IPS DF 6.9 (cell line): ENCODE results near the gene AQP3.
"Not testable (repeated sequence)": the region's sequence is repeated elsewhere in the genome, so short reads cannot be mapped to it uniquely, and the experiment has no call there.

ENCODE experiments used
- DNase-seq: peaks from one replicate; pipeline ENCODE4 v3.0.0-alpha.2; 2013; ENCODE audit warnings: low read depth, low spot score
- H3K27ac ChIP-seq: one replicate; pipeline ENCODE4 v1.5.1; 2013; ENCODE audit warnings: low read length, control low read depth
- H3K27me3 ChIP-seq: 2 replicates; pipeline ENCODE4 v1.6.1; 2013; ENCODE audit warnings: mild to moderate bottlenecking, low read length; ENCODE audit not compliant: control insufficient read depth, insufficient read depth
- H3K36me3 ChIP-seq: 2 replicates; pipeline ENCODE4 v1.6.1; 2013; ENCODE audit warnings: low read length; ENCODE audit not compliant: control insufficient read depth, insufficient read depth
- H3K4me1 ChIP-seq: 2 replicates; pipeline ENCODE4 v1.6.1; 2013; ENCODE audit warnings: low read length; ENCODE audit not compliant: control insufficient read depth, insufficient read depth
- H3K4me3 ChIP-seq: 2 replicates; pipeline ENCODE4 v1.5.1; 2013; ENCODE audit warnings: mild to moderate bottlenecking, low read length
- H3K9me3 ChIP-seq: 2 replicates; pipeline ENCODE4 v1.6.1; 2013; ENCODE audit warnings: low read length, inconsistent platforms; ENCODE audit not compliant: control insufficient read depth, insufficient read depth
- WGBS: extraction: QIAGEN DNeasy Blood & Tissue Kit; methylation state at CpG from one replicate; pipeline ENCODE4 v1.1.7; 2013; ENCODE audit warnings: mixed read lengths, missing lambda C conversion rate; ENCODE audit not compliant: insufficient read length, insufficient coverage; 5-methylcytosine and 5-hydroxymethylcytosine counted together

AQP3 gene

DNA sequence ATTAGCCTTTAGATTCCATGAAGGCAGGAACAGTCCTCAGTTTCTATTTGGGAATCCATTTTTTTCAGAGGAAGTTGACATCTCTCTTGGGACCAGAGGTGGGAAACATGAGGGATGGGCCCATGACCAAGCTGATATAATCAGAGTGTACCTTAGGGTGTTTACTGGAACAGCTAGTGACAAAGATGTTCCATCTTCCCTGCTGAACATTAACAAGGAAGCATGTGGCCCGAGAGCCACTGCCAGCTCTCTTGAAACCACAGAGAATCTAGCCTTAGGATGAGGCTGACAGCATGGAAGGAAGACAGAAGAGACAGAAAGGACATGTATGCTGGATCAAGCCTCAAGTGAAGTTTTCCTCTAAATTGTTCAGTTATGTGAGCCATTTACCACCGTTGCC lies 16.0 kb downstream of the AQP3 start:
- WGBS, result no CpG with 5 or more reads among the region's 2 CpGs
- H3K9me3 ChIP-seq, result no peaks in the 10 kb centered on the region
- no peaks in the 10 kb centered on the region for H3K36me3 ChIP-seq
- no peaks in the 10 kb centered on the region for H3K27me3 ChIP-seq
- peaks cover 2% of the 10 kb centered on the region; the same call in 1 of the 2 replicates for H3K4me1 ChIP-seq
- H3K4me3 ChIP-seq, result no peak overlapping the region
- no peak for DNase-seq
- no peak overlapping the region for H3K27ac ChIP-seq

DNA sequence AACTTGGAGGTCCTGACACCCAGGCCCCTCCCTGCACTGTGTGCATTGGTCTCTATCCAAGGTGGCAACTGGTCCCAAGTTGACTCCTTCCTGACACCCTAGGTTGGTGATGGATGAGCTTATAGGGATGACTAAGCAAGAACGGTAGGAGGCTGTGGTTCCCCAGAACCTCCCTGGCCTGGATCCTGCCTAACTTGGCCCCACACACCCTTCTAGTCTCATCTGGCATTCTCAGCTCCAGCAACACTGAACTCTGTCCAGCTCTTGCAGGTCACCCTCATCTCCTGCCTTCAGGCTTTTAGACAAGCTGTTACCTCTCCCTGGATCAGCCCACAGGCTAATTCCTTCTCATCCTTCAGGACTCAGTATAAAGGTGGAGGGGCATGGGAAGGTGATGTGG lies 16.5 kb downstream of the AQP3 start:
- no peaks in the 10 kb centered on the region for H3K36me3 ChIP-seq
- no peaks in the 10 kb centered on the region for H3K27me3 ChIP-seq
- H3K27ac ChIP-seq, result no peak overlapping the region
- no peaks in the 10 kb centered on the region for H3K9me3 ChIP-seq
- WGBS, result no CpG with 5 or more reads among the region's 1 CpG
- peaks cover 2% of the 10 kb centered on the region; the same call in 1 of the 2 replicates for H3K4me1 ChIP-seq
- no peak overlapping the region for H3K4me3 ChIP-seq
- DNase-seq, result no peak

DNA sequence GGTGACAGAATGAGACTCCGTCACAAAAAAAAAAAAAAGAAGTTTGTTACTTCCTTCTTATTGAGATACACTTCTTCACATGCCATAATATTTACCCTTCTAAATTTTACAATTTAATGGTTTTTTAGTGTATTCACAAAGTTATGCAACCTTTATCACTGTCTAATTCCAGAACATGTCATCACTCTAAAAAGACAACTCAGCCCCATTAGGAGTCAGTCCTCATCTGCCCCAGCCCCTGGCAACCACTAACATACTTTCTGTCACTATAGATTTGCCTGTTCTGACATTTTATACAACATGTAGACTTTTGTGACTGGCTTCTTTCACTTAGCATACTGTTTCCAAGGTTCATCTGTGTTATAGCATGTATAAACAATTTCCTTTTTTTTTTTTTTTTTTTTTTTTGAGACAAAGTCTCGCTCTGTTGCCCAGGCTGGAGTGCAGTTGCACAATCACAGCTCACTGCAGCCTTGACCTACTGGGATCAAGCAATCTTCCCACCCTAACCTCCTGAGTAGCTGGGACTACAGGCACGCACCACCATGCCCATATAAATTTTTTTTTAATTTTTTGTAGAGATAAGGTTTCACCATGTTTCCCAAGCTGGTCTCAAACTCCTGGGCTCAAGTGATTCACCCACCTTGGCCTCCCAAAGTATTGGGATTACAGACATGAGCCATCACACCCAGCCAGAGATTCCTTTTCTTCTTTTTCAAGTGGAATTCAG lies 18.0 kb downstream of the AQP3 start:
- no peaks in the 10 kb centered on the region for H3K36me3 ChIP-seq
- H3K4me1 ChIP-seq, result peaks cover 2% of the 10 kb centered on the region; the same call in 1 of the 2 replicates
- no peaks in the 10 kb centered on the region for H3K27me3 ChIP-seq
- H3K9me3 ChIP-seq, result no peaks in the 10 kb centered on the region
- WGBS, result no CpG with 5 or more reads among the region's 3 CpGs
- H3K4me3 ChIP-seq, result no peak overlapping the region
- no peak for DNase-seq
- no peak overlapping the region for H3K27ac ChIP-seq

DNA sequence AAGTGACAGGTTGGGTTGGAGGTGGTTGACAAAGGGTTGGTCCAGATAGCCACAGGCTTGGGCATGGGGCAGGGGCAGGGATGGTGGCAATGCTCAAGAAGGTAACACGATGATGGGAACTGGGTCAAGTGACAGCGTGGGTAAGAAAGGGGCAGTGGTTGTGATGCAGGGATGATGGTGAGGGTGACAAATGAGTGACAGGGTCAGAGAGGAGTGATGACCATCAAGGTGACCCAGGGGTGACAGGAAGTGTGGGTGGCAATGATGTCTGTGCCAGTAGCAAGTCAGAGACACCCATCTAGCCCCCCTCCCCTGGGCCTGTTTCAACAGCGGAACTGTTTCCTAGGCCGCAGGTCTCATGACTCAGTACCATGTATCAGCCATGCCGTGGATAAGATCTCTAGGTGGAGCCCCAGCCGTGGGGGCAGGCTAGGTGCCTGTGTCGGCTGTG lies 20.5 kb downstream of the AQP3 start:
- H3K4me3 ChIP-seq, result no peak overlapping the region
- peaks cover 2% of the 10 kb centered on the region; the same call in 1 of the 2 replicates for H3K4me1 ChIP-seq
- DNase-seq, result no peak
- no peaks in the 10 kb centered on the region for H3K9me3 ChIP-seq
- no peaks in the 10 kb centered on the region for H3K27me3 ChIP-seq
- no peaks in the 10 kb centered on the region for H3K36me3 ChIP-seq
- no CpG with 5 or more reads among the region's 7 CpGs for WGBS
- no peak overlapping the region for H3K27ac ChIP-seq

DNA sequence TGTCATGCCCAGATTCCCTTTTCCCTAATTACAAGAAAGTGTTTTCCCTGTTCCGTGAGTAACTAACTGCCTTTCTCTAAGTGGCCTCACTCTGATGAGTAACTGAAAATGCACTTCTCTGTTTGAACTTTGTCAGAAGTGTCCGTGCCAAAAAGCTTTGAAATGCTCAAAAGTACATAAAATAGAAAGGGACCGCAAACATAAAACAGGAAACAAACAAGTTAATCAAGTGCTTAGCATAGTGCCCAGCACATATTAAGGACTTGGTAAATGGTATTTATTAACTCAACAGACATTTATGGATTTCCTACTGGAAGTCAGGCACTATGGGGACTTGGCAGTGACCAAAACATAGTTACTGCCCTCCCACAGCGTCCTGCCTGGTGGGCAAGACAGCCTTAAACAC lies 22.3 kb downstream of the AQP3 start:
- no peaks in the 10 kb centered on the region for H3K36me3 ChIP-seq
- H3K9me3 ChIP-seq, result no peaks in the 10 kb centered on the region
- DNase-seq, result no peak
- H3K27ac ChIP-seq, result no peak overlapping the region
- peaks cover 2% of the 10 kb centered on the region; the same call in 1 of the 2 replicates for H3K4me1 ChIP-seq
- no peaks in the 10 kb centered on the region for H3K27me3 ChIP-seq
- WGBS, result no CpG with 5 or more reads among the region's 4 CpGs
- no peak overlapping the region for H3K4me3 ChIP-seq

DNA sequence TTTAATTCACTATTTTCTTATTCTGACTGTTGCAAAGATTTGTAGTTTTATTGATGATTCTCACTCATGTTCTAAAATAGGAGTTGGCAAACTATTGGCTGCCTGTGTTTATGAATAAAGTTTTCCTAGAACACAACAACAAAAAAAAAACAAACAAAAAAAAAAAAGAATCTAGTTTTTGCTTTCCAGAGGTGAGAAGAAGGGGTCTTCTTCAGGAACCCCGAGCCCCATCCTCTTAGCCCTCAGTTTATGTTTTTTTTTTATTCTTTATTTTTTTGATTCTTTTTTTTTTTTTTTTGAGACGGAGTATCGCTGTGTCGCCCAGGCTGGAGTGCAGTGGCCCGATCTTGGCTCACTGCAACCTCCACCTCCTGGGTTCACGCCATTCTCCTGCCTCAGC lies 22.9 kb downstream of the AQP3 start:
- H3K4me3 ChIP-seq, H3K27ac ChIP-seq, H3K27me3 ChIP-seq, H3K9me3 ChIP-seq, H3K4me1 ChIP-seq, H3K36me3 ChIP-seq, DNase-seq: not testable (repeated sequence)
- no CpG with 5 or more reads among the region's 6 CpGs for WGBS

DNA sequence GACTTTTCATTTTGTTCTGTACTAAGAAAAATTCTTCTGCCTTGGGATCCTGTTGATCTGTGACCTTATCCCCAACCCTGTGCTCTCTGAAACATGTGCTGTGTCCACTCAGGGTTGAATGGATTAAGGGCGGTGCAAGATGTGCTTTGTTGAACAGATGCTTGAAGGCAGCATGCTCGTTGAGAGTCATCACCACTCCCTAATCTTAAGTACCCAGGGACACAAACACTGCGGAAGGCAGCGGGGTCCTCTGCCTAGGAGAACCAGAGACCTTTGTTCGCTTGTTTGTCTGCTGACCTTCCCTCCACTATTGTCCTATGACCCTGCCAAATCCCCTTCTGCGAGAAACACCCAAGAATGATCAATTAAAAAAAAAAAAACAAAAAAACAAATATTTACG lies 23.4 kb downstream of the AQP3 start:
- not testable (repeated sequence) for H3K9me3 ChIP-seq, H3K27ac ChIP-seq, H3K4me3 ChIP-seq, DNase-seq, H3K36me3 ChIP-seq, H3K27me3 ChIP-seq, H3K4me1 ChIP-seq
- WGBS, result no CpG with 5 or more reads among the region's 7 CpGs

DNA sequence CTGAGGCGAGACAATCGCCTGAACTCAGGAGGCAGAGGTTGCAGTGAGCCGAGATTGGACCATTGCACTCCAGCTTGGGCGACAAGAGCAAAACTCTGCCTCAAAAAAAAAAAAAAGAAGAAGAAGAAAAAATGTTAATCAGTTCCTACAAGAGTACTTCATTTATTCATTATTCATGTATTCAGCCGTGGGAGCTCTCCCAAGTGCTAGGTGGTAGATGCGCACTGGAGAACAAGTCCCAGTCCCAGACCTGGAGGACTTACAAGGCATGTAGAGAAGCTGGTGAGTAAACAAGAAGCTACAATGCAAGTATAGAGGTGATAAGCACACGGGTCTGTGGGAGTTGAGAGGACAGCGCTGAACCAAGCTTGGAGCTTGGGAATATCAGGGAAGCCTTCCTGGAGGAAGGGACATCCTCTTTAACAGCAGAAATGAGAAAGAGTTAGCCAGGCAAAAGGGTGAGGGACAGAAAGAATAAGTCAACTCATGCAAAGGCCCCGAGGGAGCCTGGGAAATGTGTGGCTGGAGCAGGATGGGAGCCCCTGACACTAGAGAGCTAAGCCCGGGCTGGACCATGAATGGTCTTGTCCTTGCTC lies 27.6 kb downstream of the AQP3 start:
- H3K9me3 ChIP-seq, result no peaks in the 10 kb centered on the region
- no peak overlapping the region for H3K4me3 ChIP-seq
- no CpG with 5 or more reads among the region's 10 CpGs for WGBS
- H3K27me3 ChIP-seq, result no peaks in the 10 kb centered on the region
- no peak for DNase-seq
- no peaks in the 10 kb centered on the region for H3K36me3 ChIP-seq
- no peaks in the 10 kb centered on the region for H3K4me1 ChIP-seq
- H3K27ac ChIP-seq, result no peak overlapping the region

DNA sequence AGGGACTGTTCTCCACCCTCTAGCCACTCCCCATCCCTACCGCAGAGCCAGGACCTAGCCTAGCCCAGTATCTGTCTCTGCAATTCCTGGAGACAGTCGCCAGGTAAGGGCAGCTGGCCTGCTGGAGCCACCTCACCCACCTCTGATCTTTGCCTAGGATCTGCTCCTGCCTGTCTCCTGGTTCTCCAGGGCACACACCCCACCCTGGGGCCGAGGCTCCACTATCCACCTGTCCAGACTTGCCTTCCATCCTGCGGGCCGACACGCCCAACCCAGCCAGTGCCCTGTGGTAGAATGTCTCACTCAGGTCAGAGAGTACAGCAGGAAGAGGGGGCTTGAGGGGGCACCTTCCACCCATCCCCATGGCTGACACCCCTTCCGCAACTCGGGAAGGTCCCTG lies 29.3 kb downstream of the AQP3 start:
- no CpG with 5 or more reads among the region's 8 CpGs for WGBS
- no peaks in the 10 kb centered on the region for H3K36me3 ChIP-seq

DNA sequence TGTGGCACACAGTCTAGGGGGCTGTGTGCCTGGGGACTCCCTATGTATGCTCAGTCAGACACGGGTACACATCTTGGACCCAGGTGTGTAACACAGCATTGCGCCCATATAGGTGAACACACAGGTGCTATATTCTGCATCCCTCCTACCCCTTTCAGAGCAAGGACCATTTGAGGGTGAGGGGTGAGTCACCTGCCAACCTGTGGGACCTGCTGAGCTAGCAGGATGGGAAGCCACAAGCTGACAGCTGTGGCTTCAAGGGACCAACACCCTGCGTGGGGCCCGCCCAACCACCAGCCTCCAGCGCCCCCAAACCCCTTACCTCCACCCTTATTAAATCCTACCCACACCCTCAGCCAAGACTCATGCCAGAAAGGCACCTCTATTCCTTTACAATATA lies 30.4 kb downstream of the AQP3 start:
- Histone ChIP-seq H3K9me3 (no peaks in the 10 kb centered on the region), H3K4me3 (no peak overlapping the region), H3K27me3 (no peaks in the 10 kb centered on the region), H3K36me3 (no peaks in the 10 kb centered on the region), H3K4me1 (no peaks in the 10 kb centered on the region), H3K27ac (no peak overlapping the region)
- no CpG with 5 or more reads among the region's 5 CpGs for WGBS
- DNase-seq, result no peak

More for the DNA sequence above, 29.3 kb downstream of the AQP3 start:
- H3K4me3 ChIP-seq, result no peak overlapping the region
- no peaks in the 10 kb centered on the region for H3K9me3 ChIP-seq
- H3K4me1 ChIP-seq, result no peaks in the 10 kb centered on the region
- H3K27ac ChIP-seq, result no peak overlapping the region
- H3K27me3 ChIP-seq, result no peaks in the 10 kb centered on the region
- no peak for DNase-seq
